ENCODE measurements around the gene TNRC6C.

The TNRC6C gene

DNA sequence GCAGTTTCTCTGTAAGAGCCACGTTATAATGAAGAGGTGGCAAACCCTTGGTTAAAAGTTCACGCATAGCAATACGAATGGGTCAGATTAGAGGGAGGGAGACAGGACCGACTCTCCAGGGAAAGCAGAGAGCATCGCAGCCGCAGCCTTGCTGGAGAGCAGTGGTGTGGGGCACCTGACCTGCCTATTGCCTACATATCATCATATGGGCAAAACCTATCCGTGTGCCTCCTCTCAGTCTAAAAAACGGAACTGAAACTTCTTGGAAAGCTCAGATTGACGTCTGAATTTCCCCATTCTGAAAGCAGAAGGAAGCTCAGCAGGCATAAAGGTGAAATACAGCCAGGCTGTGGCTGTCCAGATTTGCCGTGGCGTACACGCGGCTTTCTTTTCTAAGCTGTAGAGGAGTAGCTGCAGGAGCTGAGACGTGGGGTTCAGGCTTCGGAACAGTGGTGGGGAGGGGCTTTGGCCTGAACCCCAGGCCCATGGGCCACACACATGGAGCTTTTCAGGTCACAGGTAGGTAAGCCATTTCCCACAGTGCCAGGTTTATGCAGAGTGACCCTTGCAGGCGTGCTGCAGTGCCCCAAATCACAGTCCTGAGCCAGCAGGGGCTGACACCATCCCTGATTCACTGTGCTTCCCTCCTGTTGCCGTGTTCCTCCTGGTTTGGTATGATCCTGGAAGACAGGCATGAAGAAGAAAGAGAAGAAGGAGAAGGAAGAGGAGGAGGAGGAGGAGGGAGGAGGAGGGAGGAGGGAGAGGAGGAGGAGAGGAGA, 41.6 kb upstream of the TNRC6C start:
- DNase-seq (no peak), ATAC-seq (ENCODE audit: insufficient read depth, low read depth) (no peak)
- Histone ChIP-seq H3K4me1 (ENCODE audit: insufficient read depth, low read length) (no peaks in the 10 kb centered on the region), H3K4me3 (ENCODE audit: low read depth in 1 of 2, low read length in 2 of 2) (no peak overlapping the region), H4K20me1 (ENCODE audit: insufficient read depth, low read length) (no peaks in the 10 kb centered on the region), H3K9ac (ENCODE audit: low read depth, low read length) (no peak overlapping the region), H3K27ac (ENCODE audit: low read length) (no peak overlapping the region), H3K27me3 (ENCODE audit: insufficient read depth, low read length, poor library complexity) (no peaks in the 10 kb centered on the region), H3K79me2 (ENCODE audit: insufficient read depth, low read length) (no peaks in the 10 kb centered on the region), H3K9me3 (ENCODE audit: insufficient read depth, low read length, severe bottlenecking) (no peaks in the 10 kb centered on the region), H3K36me3 (ENCODE audit: insufficient read depth, low read length) (no peaks in the 10 kb centered on the region), H3K4me2 (ENCODE audit: insufficient read depth, low read length) (no peak overlapping the region), H2AFZ (ENCODE audit: low read depth, low read length) (no peak overlapping the region)
- TF ChIP-seq, protein P1, sequence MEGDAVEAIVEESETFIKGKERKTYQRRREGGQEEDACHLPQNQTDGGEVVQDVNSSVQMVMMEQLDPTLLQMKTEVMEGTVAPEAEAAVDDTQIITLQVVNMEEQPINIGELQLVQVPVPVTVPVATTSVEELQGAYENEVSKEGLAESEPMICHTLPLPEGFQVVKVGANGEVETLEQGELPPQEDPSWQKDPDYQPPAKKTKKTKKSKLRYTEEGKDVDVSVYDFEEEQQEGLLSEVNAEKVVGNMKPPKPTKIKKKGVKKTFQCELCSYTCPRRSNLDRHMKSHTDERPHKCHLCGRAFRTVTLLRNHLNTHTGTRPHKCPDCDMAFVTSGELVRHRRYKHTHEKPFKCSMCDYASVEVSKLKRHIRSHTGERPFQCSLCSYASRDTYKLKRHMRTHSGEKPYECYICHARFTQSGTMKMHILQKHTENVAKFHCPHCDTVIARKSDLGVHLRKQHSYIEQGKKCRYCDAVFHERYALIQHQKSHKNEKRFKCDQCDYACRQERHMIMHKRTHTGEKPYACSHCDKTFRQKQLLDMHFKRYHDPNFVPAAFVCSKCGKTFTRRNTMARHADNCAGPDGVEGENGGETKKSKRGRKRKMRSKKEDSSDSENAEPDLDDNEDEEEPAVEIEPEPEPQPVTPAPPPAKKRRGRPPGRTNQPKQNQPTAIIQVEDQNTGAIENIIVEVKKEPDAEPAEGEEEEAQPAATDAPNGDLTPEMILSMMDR (IDR thresholded peaks at IDR 0.05; ENCODE audit: borderline replicate concordance, extremely low read depth, low read length, poor library complexity, severe bottlenecking) = no peak
- TF ChIP-seq EZH2 (IDR thresholded peaks at IDR 0.05; ENCODE audit: borderline replicate concordance, low read depth, low read length, severe bottlenecking) = no peak

DNA sequence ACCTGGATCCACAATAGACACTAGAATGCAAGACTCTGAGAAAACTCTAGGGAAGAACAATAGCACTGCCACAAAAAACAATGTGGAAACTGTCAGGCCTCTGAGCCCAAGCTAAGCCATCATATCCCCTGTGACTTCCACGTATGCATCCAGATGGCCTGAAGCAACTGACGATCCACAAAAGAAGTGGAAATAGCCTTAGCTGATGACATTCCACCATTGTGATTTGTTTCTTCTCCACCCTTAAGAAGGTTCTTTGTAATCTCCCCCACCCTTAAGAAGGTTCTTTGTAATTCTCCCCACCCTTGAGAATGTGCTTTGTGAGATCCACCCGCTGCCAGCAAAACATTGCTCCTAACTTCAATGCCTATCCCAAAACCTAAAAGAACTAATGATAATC, 39.2 kb upstream of the TNRC6C start:
- Histone ChIP-seq H4K20me1 (ENCODE audit: insufficient read depth, low read length) (no peaks in the 10 kb centered on the region), H3K9ac (ENCODE audit: low read depth, low read length) (no peak overlapping the region), H3K36me3 (ENCODE audit: insufficient read depth, low read length) (no peaks in the 10 kb centered on the region), H3K4me2 (ENCODE audit: insufficient read depth, low read length) (no peak overlapping the region), H2AFZ (ENCODE audit: low read depth, low read length) (no peak overlapping the region), H3K79me2 (ENCODE audit: insufficient read depth, low read length) (no peaks in the 10 kb centered on the region), H3K27me3 (ENCODE audit: insufficient read depth, low read length, poor library complexity) (no peaks in the 10 kb centered on the region), H3K4me1 (ENCODE audit: insufficient read depth, low read length) (peaks cover 3% of the 10 kb centered on the region; the same call in 1 of the 2 replicates), H3K27ac (ENCODE audit: low read length) (no peak overlapping the region), H3K9me3 (ENCODE audit: insufficient read depth, low read length, severe bottlenecking) (no peaks in the 10 kb centered on the region), H3K4me3 (ENCODE audit: low read depth in 1 of 2, low read length in 2 of 2) (no peak overlapping the region)
- no peak for ATAC-seq (ENCODE audit: insufficient read depth, low read depth)
- DNase-seq = no peak
- no peak for TF ChIP-seq EZH2 (IDR thresholded peaks at IDR 0.05; ENCODE audit: borderline replicate concordance, low read depth, low read length, severe bottlenecking)
- TF ChIP-seq, protein P1 (IDR thresholded peaks at IDR 0.05; ENCODE audit: borderline replicate concordance, extremely low read depth, low read length, poor library complexity, severe bottlenecking) = no peak

DNA sequence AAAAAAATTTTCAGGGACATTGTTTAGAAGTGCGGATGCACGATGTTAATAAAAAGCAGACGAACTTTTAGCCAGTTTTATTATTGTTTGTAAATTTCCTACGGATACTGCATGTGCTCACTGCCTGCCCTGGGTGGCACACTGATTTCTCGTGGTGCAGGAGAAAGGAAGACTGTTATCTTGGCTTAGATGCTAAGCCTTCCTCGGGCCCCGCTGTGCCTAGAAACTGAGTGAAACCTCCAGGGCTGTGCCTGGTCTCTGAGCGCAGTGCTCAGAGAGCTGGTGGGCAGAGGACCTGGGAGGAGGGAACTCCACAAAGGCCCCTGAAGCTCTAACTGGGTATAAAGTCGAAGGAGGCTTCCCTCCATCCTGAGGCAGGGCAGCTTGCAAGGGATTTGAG, 35.4 kb upstream of the TNRC6C start:
- Histone ChIP-seq H3K36me3 (ENCODE audit: insufficient read depth, low read length) (no peaks in the 10 kb centered on the region), H3K27ac (ENCODE audit: low read length) (no peak overlapping the region), H3K4me1 (ENCODE audit: insufficient read depth, low read length) (peaks cover 21% of the 10 kb centered on the region), H3K79me2 (ENCODE audit: insufficient read depth, low read length) (no peaks in the 10 kb centered on the region), H3K4me3 (ENCODE audit: low read depth in 1 of 2, low read length in 2 of 2) (no peak overlapping the region), H3K9me3 (ENCODE audit: insufficient read depth, low read length, severe bottlenecking) (no peaks in the 10 kb centered on the region), H3K27me3 (ENCODE audit: insufficient read depth, low read length, poor library complexity) (no peaks in the 10 kb centered on the region), H4K20me1 (ENCODE audit: insufficient read depth, low read length) (no peaks in the 10 kb centered on the region), H3K4me2 (ENCODE audit: insufficient read depth, low read length) (no peak overlapping the region), H2AFZ (ENCODE audit: low read depth, low read length) (no peak overlapping the region), H3K9ac (ENCODE audit: low read depth, low read length) (no peak overlapping the region)
- no peak for DNase-seq
- no peak for ATAC-seq (ENCODE audit: insufficient read depth, low read depth)
- TF ChIP-seq EZH2 (IDR thresholded peaks at IDR 0.05; ENCODE audit: borderline replicate concordance, low read depth, low read length, severe bottlenecking) = no peak
- TF ChIP-seq, protein P1 (IDR thresholded peaks at IDR 0.05; ENCODE audit: borderline replicate concordance, extremely low read depth, low read length, poor library complexity, severe bottlenecking) = no peak
